Measurements from ENCODE around the gene LRRN3. TPM values are rescaled to one million over a fixed set of nuclear protein-coding genes. Genes with fewer than 3 reads are reported as not detected.

LRRN3 gene
- total and polyA plus RNA-seq, 2 experiments from 2014 or later, result 0.40 TPM; not detected in 1

DNA sequence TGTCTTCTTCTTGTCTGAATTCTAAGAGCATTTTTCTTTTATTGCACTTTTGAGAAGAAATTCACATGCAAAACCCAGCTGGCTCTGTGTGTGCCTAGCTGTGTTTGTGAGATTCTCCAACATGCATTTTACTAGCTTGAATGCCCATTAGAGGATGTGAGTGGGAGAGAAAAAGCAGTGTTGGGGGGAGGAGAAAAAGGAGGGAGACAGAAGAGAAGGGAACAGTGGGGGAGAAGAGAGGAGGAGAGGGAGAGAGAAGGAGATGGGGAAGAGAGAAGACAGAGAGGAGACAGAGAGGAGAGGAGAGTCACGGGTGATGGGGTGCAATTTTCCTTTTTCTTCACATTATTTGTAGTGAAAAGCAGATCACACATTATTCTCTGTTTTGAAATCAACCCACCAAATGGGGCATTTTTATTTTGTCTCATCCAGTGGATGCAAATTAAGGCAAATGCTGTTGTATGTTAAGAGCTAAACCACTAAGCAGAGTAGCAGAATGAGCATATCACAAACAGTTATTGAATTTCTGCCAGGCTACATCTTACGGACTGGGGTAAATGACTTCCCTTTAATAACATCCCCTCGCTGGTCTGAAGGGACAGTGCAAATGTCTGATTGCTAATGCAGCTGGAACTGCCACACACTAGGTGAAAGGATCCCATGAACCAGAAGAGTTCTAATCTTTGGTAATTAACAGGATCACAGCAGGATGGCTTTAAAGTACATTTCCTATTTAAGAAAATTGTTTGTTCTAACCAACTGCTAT, 849 bp downstream of the LRRN3 start (continued):
- TF ChIP-seq, protein P1, sequence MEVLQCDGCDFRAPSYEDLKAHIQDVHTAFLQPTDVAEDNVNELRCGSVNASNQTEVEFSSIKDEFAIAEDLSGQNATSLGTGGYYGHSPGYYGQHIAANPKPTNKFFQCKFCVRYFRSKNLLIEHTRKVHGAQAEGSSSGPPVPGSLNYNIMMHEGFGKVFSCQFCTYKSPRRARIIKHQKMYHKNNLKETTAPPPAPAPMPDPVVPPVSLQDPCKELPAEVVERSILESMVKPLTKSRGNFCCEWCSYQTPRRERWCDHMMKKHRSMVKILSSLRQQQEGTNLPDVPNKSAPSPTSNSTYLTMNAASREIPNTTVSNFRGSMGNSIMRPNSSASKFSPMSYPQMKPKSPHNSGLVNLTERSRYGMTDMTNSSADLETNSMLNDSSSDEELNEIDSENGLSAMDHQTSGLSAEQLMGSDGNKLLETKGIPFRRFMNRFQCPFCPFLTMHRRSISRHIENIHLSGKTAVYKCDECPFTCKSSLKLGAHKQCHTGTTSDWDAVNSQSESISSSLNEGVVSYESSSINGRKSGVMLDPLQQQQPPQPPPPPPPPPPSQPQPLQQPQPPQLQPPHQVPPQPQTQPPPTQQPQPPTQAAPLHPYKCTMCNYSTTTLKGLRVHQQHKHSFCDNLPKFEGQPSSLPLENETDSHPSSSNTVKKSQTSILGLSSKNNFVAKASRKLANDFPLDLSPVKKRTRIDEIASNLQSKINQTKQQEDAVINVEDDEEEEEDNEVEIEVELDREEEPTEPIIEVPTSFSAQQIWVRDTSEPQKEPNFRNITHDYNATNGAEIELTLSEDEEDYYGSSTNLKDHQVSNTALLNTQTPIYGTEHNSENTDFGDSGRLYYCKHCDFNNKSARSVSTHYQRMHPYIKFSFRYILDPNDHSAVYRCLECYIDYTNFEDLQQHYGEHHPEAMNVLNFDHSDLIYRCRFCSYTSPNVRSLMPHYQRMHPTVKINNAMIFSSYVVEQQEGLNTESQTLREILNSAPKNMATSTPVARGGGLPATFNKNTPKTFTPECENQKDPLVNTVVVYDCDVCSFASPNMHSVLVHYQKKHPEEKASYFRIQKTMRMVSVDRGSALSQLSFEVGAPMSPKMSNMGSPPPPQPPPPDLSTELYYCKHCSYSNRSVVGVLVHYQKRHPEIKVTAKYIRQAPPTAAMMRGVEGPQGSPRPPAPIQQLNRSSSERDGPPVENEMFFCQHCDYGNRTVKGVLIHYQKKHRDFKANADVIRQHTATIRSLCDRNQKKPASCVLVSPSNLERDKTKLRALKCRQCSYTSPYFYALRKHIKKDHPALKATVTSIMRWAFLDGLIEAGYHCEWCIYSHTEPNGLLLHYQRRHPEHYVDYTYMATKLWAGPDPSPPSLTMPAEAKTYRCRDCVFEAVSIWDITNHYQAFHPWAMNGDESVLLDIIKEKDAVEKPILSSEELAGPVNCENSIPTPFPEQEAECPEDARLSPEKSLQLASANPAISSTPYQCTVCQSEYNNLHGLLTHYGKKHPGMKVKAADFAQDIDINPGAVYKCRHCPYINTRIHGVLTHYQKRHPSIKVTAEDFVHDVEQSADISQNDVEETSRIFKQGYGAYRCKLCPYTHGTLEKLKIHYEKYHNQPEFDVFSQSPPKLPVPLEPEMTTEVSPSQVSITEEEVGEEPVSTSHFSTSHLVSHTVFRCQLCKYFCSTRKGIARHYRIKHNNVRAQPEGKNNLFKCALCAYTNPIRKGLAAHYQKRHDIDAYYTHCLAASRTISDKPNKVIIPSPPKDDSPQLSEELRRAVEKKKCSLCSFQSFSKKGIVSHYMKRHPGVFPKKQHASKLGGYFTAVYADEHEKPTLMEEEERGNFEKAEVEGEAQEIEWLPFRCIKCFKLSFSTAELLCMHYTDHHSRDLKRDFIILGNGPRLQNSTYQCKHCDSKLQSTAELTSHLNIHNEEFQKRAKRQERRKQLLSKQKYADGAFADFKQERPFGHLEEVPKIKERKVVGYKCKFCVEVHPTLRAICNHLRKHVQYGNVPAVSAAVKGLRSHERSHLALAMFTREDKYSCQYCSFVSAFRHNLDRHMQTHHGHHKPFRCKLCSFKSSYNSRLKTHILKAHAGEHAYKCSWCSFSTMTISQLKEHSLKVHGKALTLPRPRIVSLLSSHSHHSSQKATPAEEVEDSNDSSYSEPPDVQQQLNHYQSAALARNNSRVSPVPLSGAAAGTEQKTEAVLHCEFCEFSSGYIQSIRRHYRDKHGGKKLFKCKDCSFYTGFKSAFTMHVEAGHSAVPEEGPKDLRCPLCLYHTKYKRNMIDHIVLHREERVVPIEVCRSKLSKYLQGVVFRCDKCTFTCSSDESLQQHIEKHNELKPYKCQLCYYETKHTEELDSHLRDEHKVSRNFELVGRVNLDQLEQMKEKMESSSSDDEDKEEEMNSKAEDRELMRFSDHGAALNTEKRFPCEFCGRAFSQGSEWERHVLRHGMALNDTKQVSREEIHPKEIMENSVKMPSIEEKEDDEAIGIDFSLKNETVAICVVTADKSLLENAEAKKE (CRISPR knock-in tag; IDR thresholded peaks at IDR 0.05), result no peak
- TF ChIP-seq NANOG (IDR thresholded peaks at IDR 0.05; ENCODE audit: borderline replicate concordance) (no peak), EZH2 (IDR thresholded peaks at IDR 0.05; ENCODE audit: low read depth, unreplicated experiment) (no peak), EZH2phosphoT487 (IDR thresholded peaks at IDR 0.05; ENCODE audit: unreplicated experiment) (no peak), ZNF331 (CRISPR knock-in tag; IDR thresholded peaks at IDR 0.05; ENCODE audit: low read depth) (no peak), POLR2AphosphoS5 (IDR thresholded peaks at IDR 0.05; ENCODE audit: low read depth) (no peak)
- TF ChIP-seq, protein P2, sequence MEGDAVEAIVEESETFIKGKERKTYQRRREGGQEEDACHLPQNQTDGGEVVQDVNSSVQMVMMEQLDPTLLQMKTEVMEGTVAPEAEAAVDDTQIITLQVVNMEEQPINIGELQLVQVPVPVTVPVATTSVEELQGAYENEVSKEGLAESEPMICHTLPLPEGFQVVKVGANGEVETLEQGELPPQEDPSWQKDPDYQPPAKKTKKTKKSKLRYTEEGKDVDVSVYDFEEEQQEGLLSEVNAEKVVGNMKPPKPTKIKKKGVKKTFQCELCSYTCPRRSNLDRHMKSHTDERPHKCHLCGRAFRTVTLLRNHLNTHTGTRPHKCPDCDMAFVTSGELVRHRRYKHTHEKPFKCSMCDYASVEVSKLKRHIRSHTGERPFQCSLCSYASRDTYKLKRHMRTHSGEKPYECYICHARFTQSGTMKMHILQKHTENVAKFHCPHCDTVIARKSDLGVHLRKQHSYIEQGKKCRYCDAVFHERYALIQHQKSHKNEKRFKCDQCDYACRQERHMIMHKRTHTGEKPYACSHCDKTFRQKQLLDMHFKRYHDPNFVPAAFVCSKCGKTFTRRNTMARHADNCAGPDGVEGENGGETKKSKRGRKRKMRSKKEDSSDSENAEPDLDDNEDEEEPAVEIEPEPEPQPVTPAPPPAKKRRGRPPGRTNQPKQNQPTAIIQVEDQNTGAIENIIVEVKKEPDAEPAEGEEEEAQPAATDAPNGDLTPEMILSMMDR (conservative IDR thresholded peaks at IDR 0.05; ENCODE audit: low read depth in 2 of 2), result no peak
- TF ChIP-seq, protein P3, sequence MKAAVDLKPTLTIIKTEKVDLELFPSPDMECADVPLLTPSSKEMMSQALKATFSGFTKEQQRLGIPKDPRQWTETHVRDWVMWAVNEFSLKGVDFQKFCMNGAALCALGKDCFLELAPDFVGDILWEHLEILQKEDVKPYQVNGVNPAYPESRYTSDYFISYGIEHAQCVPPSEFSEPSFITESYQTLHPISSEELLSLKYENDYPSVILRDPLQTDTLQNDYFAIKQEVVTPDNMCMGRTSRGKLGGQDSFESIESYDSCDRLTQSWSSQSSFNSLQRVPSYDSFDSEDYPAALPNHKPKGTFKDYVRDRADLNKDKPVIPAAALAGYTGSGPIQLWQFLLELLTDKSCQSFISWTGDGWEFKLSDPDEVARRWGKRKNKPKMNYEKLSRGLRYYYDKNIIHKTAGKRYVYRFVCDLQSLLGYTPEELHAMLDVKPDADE (IDR thresholded peaks at IDR 0.05), result no peak

Measured in GM23338 (cell line).